ENCODE data around the gene CNOT3. TPM values are rescaled to one million over a fixed set of nuclear protein-coding genes. Genes with fewer than 3 reads are reported as not detected.
"Not testable (repeated sequence)": the region's sequence is repeated elsewhere in the genome, so short reads cannot be mapped to it uniquely, and the experiment has no call there.

The CNOT3 gene
- total RNA-seq (2014; rRNA removed; shearing (Covaris generic)), result 21.1 and 25.5 TPM in 2 replicates

- DNase-seq (ENCODE audit: low spot score), result no peak
Measured at GRCh38 chr19:54137699-54138488, at the start of gene CNOT3. Gene CNOT3, plus strand, starts transcription at chr19:54137762. Its CDS starts 5,217 bp downstream, at chr19:54142979.

- DNase-seq (ENCODE audit: low spot score), result no peak
Measured at GRCh38 chr19:54094426-54095000, 43.0 kb upstream of the CNOT3 start.

GRCh38 chr19:54095136-54095858 lies 42.3 kb upstream of the CNOT3 start:
- DNase-seq (ENCODE audit: low spot score), result no peak

- DNase-seq (ENCODE audit: low spot score), result not testable (repeated sequence)
Measured at GRCh38 chr19:54095859-54096616, 41.5 kb upstream of the CNOT3 start.

- no peak for DNase-seq (ENCODE audit: low spot score)
Measured at GRCh38 chr19:54096617-54097106, 40.9 kb upstream of the CNOT3 start.

- DNase-seq (ENCODE audit: low spot score), result no peak
Measured at GRCh38 chr19:54099190-54099902, 38.2 kb upstream of the CNOT3 start.

- not testable (repeated sequence) for DNase-seq (ENCODE audit: low spot score)
Measured at GRCh38 chr19:54099903-54100255, 37.7 kb upstream of the CNOT3 start.

GRCh38 chr19:54100561-54100960 lies 37.0 kb upstream of the CNOT3 start, which contains the start of gene OSCAR:
Gene OSCAR, minus strand, starts transcription at chr19:54100803. Its CDS starts 11 bp downstream, at chr19:54100792.
- no peak for DNase-seq (ENCODE audit: low spot score)

- DNase-seq (ENCODE audit: low spot score), result peak; percentile 99
Measured at GRCh38 chr19:54102421-54103169, 35.0 kb upstream of the CNOT3 start, which contains the start of gene NDUFA3. Gene NDUFA3, plus strand, starts transcription at chr19:54102855. Its CDS starts 24 bp downstream, at chr19:54102879.

- no peak for DNase-seq (ENCODE audit: low spot score)
Measured at GRCh38 chr19:54104998-54105715, 32.4 kb upstream of the CNOT3 start.

GRCh38 chr19:54105796-54106195 lies 31.8 kb upstream of the CNOT3 start:
- DNase-seq (ENCODE audit: low spot score), result no peak

- no peak for DNase-seq (ENCODE audit: low spot score)
Measured at GRCh38 chr19:54106716-54107115, 30.8 kb upstream of the CNOT3 start.

- DNase-seq (ENCODE audit: low spot score), result no peak
Measured at GRCh38 chr19:54107876-54108490, 29.6 kb upstream of the CNOT3 start.

GRCh38 chr19:54108496-54108895 lies 29.1 kb upstream of the CNOT3 start:
- no peak for DNase-seq (ENCODE audit: low spot score)

GRCh38 chr19:54109651-54110050 lies 27.9 kb upstream of the CNOT3 start:
- no peak for DNase-seq (ENCODE audit: low spot score)

- DNase-seq (ENCODE audit: low spot score), result peak; percentile 49
Measured at GRCh38 chr19:54114340-54115108, 23.0 kb upstream of the CNOT3 start.

GRCh38 chr19:54115109-54116063 lies 22.2 kb upstream of the CNOT3 start, which contains the start of the genes PRPF31 and TFPT:
Gene PRPF31, plus strand, starts transcription at chr19:54115754. Its CDS starts 2,525 bp downstream, at chr19:54118279.
Gene TFPT, minus strand, starts transcription at chr19:54115657. Its CDS starts 388 bp downstream, at chr19:54115269.
- DNase-seq (ENCODE audit: low spot score), result peak; percentile 99
